Breast epithelium (tissue), 4 donors: ENCODE results near the gene LSS. TPM values are rescaled to one million over a fixed set of nuclear protein-coding genes. Genes with fewer than 3 reads are reported as not detected.

ENCODE experiments used
- DNase-seq, 2 donors: peaks; one replicate each; pipeline ENCODE4 v3.0.0-alpha.2; 2019; ENCODE audit warnings: low spot score in 2 of 2
- H3K27ac ChIP-seq, 2 donors: fragments of 200-600 bp; sonication (generic) in 1 of 2; one replicate each; pipeline ENCODE4 v1.5.1; 2016 to 2019; ENCODE audit warnings: mild to moderate bottlenecking in 1 of 2
- H3K27me3 ChIP-seq, 2 donors: fragments of 200-600 bp; sonication (generic) in 1 of 2; one replicate each; pipeline versions ENCODE4 v1.5.1 to v1.6.0; 2017 to 2019; ENCODE audit warnings: control low read depth in 1 of 2, mild to moderate bottlenecking in 1 of 2
- H3K36me3 ChIP-seq: fragments of 200-600 bp; one replicate; pipeline ENCODE4 v1.5.1; 2019
- H3K4me1 ChIP-seq, 2 donors: fragments of 200-600 bp; sonication (generic); one replicate each; pipeline ENCODE4 v1.5.1; 2016 to 2019; ENCODE audit warnings: control low read depth in 1 of 2
- H3K4me3 ChIP-seq, 3 donors: fragments of 200-600 bp; sonication (generic); 1 replicate in 2 of 3; 2 replicates in 1 of 3; pipeline ENCODE4 v1.5.1; 2016 to 2019; ENCODE audit warnings: mild to moderate bottlenecking in 3 of 3, moderate library complexity in 2 of 3
- H3K9me3 ChIP-seq, 2 donors: fragments of 200-600 bp; sonication (generic) in 1 of 2; one replicate each; pipeline ENCODE4 v1.5.1; 2016 to 2019; ENCODE audit warnings: control low read depth in 1 of 2
- CTCF ChIP-seq, 3 donors: fragments of 450-650 bp; IDR thresholded peaks; one replicate each; pipeline ENCODE4 v1.5.1; 2016 to 2017; ENCODE audit warnings: antibody characterized with exemption in 3 of 3, mild to moderate bottlenecking in 3 of 3, moderate library complexity in 3 of 3
- POLR2A ChIP-seq: fragments of 450-650 bp; IDR thresholded peaks from one replicate; pipeline ENCODE4 v1.6.1; 2016; ENCODE audit warnings: antibody characterized with exemption, mild to moderate bottlenecking, moderate library complexity
- POLR2AphosphoS5 ChIP-seq, 3 donors: sonication (generic); formaldehyde crosslinking; IDR thresholded peaks; one replicate each; pipeline ENCODE4 v1.6.1; 2017; ENCODE audit warnings: antibody characterized with exemption in 3 of 3
- intact Hi-C: fragments of 100-400 bp; cut with DNase I; formaldehyde crosslinking; loops from one replicate; pipeline ENCODE4 v1.15.1; 2023; ENCODE audit warnings: low total_unique reads
- total RNA-seq, 3 donors: library from RNA; depleted of rRNA; stranded (reverse); fragments of >200 nt; gene quantifications; one replicate each; pipeline ENCODE4 v1.1.0, GENCODE V29; 2016

Gene LSS
- total RNA-seq, 3 donors from 2014 or later = 41.4 to 144 (median 56.4) TPM

- H3K9me3 ChIP-seq = no peaks in the 10 kb centered on the region
- H3K27me3 ChIP-seq = no peaks in the 10 kb centered on the region
- no peak overlapping the region for H3K27ac ChIP-seq
- no peaks in the 10 kb centered on the region for H3K4me1 ChIP-seq
- TF ChIP-seq POLR2AphosphoS5 (IDR thresholded peaks at IDR 0.05) = no peak
- no peak for TF ChIP-seq POLR2A
- TF ChIP-seq CTCF (IDR thresholded peaks at IDR 0.05) = no peak
- intact Hi-C loops = no loop called here
- DNase-seq = peak in 1 of 2 donors; percentile 48
- no peaks in the 10 kb centered on the region for H3K36me3 ChIP-seq
- H3K4me3 ChIP-seq = no peak overlapping the region
Measured at GRCh38 chr21:46154155-46154954, 74.2 kb downstream of the LSS start.

DNA sequence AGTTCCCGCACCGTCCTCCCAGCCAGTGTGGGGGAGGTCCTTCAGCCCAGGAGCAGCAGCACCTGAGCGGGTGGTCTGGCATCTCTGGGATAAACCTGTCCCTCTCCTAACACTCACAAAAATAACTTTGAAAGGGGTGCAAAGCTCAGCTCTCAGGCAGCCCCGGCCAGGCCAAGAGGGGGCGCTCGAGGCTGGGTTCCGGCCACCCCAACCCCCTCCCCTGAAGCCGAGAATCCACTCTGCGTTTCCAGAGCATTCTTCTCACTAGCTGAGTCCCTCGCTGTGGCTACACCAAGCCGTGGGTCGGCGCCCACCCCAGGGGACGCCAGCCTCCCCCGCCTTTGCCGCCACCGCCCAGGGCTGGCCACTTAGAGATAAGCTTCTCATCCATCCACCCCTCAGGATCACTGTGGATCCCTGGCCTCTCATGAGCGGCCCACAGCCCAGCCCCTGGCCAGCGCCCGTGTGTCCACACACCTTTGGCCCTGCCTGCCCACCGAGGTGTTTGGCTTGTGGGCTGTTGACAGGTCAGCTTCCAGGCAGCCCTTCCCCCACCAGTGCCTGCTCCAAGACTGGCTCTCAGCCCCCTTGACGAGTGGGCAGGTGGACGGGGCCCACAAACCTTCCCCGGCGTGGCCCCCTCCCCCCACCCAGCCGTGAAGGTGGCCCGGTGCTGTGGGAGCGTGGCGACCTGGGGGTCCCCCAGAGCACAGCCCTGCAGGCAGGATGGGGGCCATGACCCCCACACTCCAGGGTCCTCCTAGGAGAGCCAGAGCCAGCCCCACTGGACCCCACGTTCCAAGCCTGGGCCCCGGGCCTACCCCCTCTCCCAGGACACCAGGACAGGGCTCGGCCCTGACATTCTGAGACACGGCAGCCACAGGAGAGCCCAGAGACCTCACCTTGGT is 75.1 kb downstream of the LSS start:
- no peaks in the 10 kb centered on the region for H3K36me3 ChIP-seq
- H3K4me1 ChIP-seq = no peaks in the 10 kb centered on the region
- intact Hi-C loops = no loop called here
- no peaks in the 10 kb centered on the region for H3K9me3 ChIP-seq
- peak overlapping the region in 2 of 3 donors; percentile 35 to 56 for H3K4me3 ChIP-seq
- no peak overlapping the region for H3K27ac ChIP-seq
- peak; percentile 33 to 71 (median 66) for TF ChIP-seq CTCF (IDR thresholded peaks at IDR 0.05)
- no peak for TF ChIP-seq POLR2A
- TF ChIP-seq POLR2AphosphoS5 (IDR thresholded peaks at IDR 0.05) = no peak
- no peaks in the 10 kb centered on the region for H3K27me3 ChIP-seq
- DNase-seq = peak in 1 of 2 donors; percentile 72

GRCh38 chr21:46152927-46153246 is 75.7 kb downstream of the LSS start:
- TF ChIP-seq POLR2A (no peak), POLR2AphosphoS5 (IDR thresholded peaks at IDR 0.05) (no peak), CTCF (IDR thresholded peaks at IDR 0.05) (no peak)
- intact Hi-C loops = no loop called here
- no peaks in the 10 kb centered on the region for H3K4me1 ChIP-seq
- H3K4me3 ChIP-seq = peak overlapping the region in 2 of 3 donors; percentile 35 to 56
- H3K9me3 ChIP-seq = no peaks in the 10 kb centered on the region
- H3K27ac ChIP-seq = no peak overlapping the region
- DNase-seq = peak in 1 of 2 donors; percentile 47
- H3K36me3 ChIP-seq = no peaks in the 10 kb centered on the region
- H3K27me3 ChIP-seq = no peaks in the 10 kb centered on the region

- Histone ChIP-seq H3K27ac (no peak overlapping the region), H3K4me1 (no peaks in the 10 kb centered on the region), H3K27me3 (no peaks in the 10 kb centered on the region), H3K4me3 (peak overlapping the region in 2 of 3 donors; percentile 35 to 56), H3K9me3 (no peaks in the 10 kb centered on the region), H3K36me3 (no peaks in the 10 kb centered on the region)
- intact Hi-C loops = no loop called here
- TF ChIP-seq POLR2AphosphoS5 (IDR thresholded peaks at IDR 0.05) (no peak), POLR2A (no peak), CTCF (IDR thresholded peaks at IDR 0.05) (no peak)
- peak in 1 of 2 donors; percentile 30 for DNase-seq
Measured at GRCh38 chr21:46151989-46152926, 76.3 kb downstream of the LSS start.
